OCI-LY3 (cell line): Measurements from ENCODE around the gene AHRR.

Experiments used
- EZH2phosphoT487 ChIP-seq: fragments of 200-600 bp; shearing (Covaris generic); IDR thresholded peaks from 2 replicates; pipeline ENCODE4 v1.6.1; 2018; ENCODE audit warnings: antibody characterized with exemption, mixed run types, low read depth
- TF ChIP-seq, protein P1 (sequence below): fragments of 200-600, 300-600 bp; sonication (generic); IDR thresholded peaks from 2 replicates; pipeline ENCODE4 v1.5.1; 2014; ENCODE audit warnings: antibody characterized with exemption, low read length, low read depth

DNA sequence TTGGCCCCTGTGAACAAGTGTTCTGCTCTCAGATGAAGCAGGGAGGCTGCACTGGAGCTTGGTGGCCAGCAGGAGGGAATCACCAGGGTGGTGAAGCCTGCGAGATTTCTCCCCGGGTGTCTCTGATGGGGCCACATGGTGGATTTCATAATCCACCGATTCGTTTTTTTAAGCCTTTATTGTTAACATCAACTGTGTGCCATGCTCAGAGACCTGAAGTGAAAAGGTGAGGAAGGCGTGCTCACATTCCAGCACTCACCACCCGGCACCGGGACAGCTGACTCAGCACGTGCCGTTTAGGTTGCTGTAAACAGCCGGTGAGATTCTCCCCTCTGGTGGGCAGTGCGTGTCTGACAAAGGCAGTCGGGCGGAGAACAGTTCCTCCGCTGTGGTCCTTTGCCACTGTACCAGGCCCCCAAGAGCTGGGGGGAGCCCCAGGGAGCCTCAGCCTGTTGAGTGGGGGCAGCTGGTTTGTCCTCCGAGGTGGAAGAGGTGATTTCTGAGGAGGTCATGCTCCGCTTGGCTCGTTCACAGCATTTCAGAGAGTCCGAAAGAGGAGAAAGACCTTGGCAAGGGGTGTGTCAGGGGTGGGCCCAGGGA lies 12.7 kb upstream of the AHRR start:
- TF ChIP-seq, protein P1, sequence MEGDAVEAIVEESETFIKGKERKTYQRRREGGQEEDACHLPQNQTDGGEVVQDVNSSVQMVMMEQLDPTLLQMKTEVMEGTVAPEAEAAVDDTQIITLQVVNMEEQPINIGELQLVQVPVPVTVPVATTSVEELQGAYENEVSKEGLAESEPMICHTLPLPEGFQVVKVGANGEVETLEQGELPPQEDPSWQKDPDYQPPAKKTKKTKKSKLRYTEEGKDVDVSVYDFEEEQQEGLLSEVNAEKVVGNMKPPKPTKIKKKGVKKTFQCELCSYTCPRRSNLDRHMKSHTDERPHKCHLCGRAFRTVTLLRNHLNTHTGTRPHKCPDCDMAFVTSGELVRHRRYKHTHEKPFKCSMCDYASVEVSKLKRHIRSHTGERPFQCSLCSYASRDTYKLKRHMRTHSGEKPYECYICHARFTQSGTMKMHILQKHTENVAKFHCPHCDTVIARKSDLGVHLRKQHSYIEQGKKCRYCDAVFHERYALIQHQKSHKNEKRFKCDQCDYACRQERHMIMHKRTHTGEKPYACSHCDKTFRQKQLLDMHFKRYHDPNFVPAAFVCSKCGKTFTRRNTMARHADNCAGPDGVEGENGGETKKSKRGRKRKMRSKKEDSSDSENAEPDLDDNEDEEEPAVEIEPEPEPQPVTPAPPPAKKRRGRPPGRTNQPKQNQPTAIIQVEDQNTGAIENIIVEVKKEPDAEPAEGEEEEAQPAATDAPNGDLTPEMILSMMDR = no peak
- no peak for TF ChIP-seq EZH2phosphoT487
